ENCODE results near the gene UCP2. TPM values are rescaled to one million over a fixed set of nuclear protein-coding genes. Genes with fewer than 3 reads are reported as not detected.

The UCP2 gene
- total RNA-seq, 1 donor from 2014 or later = 458 TPM

DNA sequence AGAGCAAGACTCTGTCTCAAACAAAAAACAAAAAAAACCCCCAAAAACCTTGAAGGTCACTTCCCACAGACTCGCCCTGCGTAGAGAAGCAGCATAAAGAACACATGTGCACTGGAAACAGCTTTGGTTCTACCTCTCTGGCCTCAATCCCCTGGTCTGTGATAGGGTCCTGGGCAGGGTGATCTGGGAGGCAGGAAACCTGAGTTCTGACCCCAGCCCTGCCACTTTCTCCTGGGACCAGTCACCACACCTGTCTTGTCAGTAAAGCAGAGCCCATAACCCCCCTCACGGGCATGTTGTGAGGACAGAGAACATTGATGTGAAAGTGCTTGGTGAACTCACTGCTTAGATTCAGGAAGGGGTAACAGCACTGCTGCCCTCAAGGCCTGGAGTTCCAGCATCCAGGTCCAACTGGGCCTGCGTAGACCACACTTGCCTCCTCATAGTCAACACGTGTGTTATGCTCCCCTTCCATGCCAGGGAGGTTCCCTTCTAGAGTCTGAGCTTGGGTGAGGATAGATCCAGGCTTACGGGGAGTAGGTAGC is 11.4 kb downstream of the UCP2 start:
- Mint-ChIP-seq H3K4me1 (peaks cover 88% of the 10 kb centered on the region), H3K4me3 (peak overlapping the region; percentile 38), H3K27ac (peak overlapping the region; percentile 100), H3K27me3 (no peaks in the 10 kb centered on the region), H3K36me3 (ENCODE audit: low read depth) (peaks cover 30% of the 10 kb centered on the region), H3K9me3 (no peaks in the 10 kb centered on the region)
- intact Hi-C loops (cut with micrococcal nuclease) = no loop called here
- TF ChIP-seq, protein P1, sequence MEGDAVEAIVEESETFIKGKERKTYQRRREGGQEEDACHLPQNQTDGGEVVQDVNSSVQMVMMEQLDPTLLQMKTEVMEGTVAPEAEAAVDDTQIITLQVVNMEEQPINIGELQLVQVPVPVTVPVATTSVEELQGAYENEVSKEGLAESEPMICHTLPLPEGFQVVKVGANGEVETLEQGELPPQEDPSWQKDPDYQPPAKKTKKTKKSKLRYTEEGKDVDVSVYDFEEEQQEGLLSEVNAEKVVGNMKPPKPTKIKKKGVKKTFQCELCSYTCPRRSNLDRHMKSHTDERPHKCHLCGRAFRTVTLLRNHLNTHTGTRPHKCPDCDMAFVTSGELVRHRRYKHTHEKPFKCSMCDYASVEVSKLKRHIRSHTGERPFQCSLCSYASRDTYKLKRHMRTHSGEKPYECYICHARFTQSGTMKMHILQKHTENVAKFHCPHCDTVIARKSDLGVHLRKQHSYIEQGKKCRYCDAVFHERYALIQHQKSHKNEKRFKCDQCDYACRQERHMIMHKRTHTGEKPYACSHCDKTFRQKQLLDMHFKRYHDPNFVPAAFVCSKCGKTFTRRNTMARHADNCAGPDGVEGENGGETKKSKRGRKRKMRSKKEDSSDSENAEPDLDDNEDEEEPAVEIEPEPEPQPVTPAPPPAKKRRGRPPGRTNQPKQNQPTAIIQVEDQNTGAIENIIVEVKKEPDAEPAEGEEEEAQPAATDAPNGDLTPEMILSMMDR (IDR thresholded peaks at IDR 0.05) = no peak
- ChIA-PET POLR2A (interaction anchor here (1.0 to 16.3 kb wide), 9 partner anchors 10 to 586 kb away, joined by 3 to 425 read pairs (median 7); partner anchors contain the start of genes C2CD3, PPME1 and UCP2), CTCF (interaction anchor here (1.1 to 1.5 kb wide), 3 partner anchors 8 to 11 kb away, joined by 3 to 7 read pairs (median 4); no protein-coding TSS in a partner anchor)
- peak; percentile 29 for ATAC-seq (ENCODE audit: low read depth)
- DNase-seq = no peak

DNA sequence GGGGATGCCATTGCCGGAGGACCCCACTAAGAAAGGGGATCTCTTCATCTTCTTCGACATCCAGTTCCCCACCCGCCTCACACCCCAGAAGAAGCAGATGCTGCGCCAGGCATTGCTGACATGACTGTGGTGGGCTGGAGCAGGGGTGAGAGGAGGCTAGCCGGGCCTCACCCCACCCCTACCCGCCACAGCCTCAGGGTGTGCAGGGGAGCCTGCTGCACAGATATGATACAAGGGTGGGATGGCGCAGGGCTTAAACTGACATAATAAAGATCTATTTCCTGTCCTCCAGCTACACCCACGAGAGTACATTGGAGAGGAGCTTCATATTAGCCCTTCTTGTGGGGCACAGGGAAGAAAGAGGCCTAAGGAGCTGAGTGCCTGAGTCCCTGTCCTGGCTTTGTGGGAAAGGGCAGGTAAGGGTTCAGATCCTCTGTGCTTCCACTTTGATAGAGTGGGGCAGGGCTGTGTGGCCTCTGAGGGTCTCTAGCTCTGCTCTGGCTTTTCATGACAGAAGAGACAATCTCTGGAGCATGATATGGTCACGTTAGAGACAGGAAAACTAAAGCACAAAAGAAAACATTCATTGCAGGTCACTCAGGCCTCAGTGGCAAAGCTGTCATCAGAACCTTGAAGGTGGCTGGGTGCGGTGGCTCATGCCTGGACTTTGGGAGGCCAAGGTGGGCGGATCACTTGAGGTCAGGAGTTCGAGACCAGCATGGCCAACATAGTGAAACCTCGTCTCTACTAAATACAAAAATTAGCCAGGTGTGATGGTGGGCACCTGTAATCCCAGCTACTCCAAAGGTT is 12.4 kb downstream of the UCP2 start:
- TF ChIP-seq, protein P1 (IDR thresholded peaks at IDR 0.05) = no peak
- DNase-seq = no peak
- peak; percentile 9 for ATAC-seq (ENCODE audit: low read depth)
- ChIA-PET CTCF (interaction anchor here (1.1 to 1.5 kb wide), 3 partner anchors 9 to 63 kb away, joined by 3 to 6 read pairs (median 4); no protein-coding TSS in a partner anchor), POLR2A (interaction anchor here (0.7 to 16.3 kb wide), 10 partner anchors 11 to 200 kb away, joined by 3 to 425 read pairs (median 4); partner anchors contain the start of genes C2CD3, PPME1 and UCP2)
- Mint-ChIP-seq H3K36me3 (ENCODE audit: low read depth) (peaks cover 19% of the 10 kb centered on the region), H3K27ac (peak overlapping the region; percentile 100), H3K27me3 (no peaks in the 10 kb centered on the region), H3K4me3 (no peak overlapping the region), H3K4me1 (peaks cover 78% of the 10 kb centered on the region), H3K9me3 (no peaks in the 10 kb centered on the region)
- intact Hi-C loops (cut with micrococcal nuclease) = no loop called here

DNA sequence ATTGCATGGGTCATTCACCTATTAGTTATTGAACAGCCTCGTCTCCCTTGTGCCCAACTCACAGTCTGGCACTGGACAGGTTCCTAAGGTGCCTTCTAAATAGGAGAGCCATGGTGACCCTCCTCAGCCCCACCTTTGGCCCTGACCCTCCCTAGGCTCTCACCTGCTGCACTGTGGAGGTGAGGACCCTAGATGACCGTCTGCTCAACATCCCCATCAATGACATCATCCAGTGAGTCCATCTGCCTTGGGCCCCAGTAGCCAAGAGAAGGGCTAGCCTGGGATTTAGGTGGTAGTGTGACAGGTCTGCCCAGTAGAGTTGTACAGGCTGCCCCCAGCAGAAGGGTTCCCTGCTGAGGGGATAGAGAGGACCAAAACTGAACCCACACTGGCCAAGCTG is 13.6 kb downstream of the UCP2 start:
- no peaks in the 10 kb centered on the region for H3K9me3 Mint-ChIP-seq
- no peak for ATAC-seq (ENCODE audit: low read depth)
- POLR2A ChIA-PET = interaction anchor here (0.9 to 16.3 kb wide), 5 partner anchors 12 to 107 kb away, joined by 3 to 425 read pairs (median 4); partner anchors contain the start of gene UCP2
- CTCF ChIA-PET = interaction anchor here (1.5 kb wide), 1 partner anchor 64 kb away, joined by 6 read pairs; no protein-coding TSS in a partner anchor
- DNase-seq = no peak
- H3K4me1 Mint-ChIP-seq = peaks cover 74% of the 10 kb centered on the region
- TF ChIP-seq, protein P1 (IDR thresholded peaks at IDR 0.05) = no peak
- intact Hi-C loops (cut with micrococcal nuclease) = no loop called here
- no peaks in the 10 kb centered on the region for H3K27me3 Mint-ChIP-seq
- H3K4me3 Mint-ChIP-seq = no peak overlapping the region
- peak overlapping the region; percentile 46 for H3K27ac Mint-ChIP-seq
- H3K36me3 Mint-ChIP-seq (ENCODE audit: low read depth) = peaks cover 8% of the 10 kb centered on the region

DNA sequence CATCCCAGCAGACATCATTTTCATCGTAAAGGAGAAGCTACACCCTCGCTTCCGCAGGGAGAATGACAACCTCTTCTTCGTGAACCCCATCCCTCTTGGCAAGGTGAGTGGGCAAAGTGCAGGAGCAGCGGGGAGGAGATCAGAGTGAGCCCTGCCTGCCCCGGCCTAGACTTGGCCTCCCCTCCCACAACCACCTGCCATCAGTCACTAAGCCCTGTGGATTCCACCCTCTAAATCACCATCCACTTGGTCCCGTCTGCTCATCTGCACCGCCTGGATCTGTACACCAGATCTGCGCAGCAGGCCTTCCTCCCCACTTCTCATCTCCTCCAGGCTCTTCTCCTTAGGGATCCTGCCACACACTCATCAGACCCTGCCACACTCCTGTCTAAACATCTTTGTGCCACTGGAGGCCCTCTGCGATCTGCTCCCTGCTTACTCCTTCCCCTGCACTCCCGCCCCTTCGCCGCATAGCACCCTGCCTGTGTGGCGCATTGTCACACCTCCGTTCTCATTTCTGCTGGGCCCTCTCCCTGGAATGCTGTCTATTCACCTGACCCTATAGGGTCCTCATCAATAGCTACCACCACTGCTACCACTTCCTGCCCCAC is 14.2 kb downstream of the UCP2 start:
- no peak overlapping the region for H3K4me3 Mint-ChIP-seq
- DNase-seq (no peak), ATAC-seq (ENCODE audit: low read depth) (no peak)
- peak overlapping the region; percentile 46 for H3K27ac Mint-ChIP-seq
- TF ChIP-seq, protein P1 (IDR thresholded peaks at IDR 0.05) = no peak
- H3K4me1 Mint-ChIP-seq = peaks cover 70% of the 10 kb centered on the region
- peaks cover 4% of the 10 kb centered on the region for H3K36me3 Mint-ChIP-seq (ENCODE audit: low read depth)
- no peaks in the 10 kb centered on the region for H3K27me3 Mint-ChIP-seq
- CTCF ChIA-PET = no interaction called here
- H3K9me3 Mint-ChIP-seq = no peaks in the 10 kb centered on the region
- intact Hi-C loops (cut with micrococcal nuclease) = no loop called here
- POLR2A ChIA-PET = interaction anchor here (1.0 to 16.3 kb wide), 4 partner anchors 13 to 52 kb away, joined by 3 to 425 read pairs (median 119); partner anchors contain the start of gene UCP2
